Panc1 (cell line): ENCODE results near the gene MYH16. TPM values are rescaled to one million over a fixed set of nuclear protein-coding genes. Genes with fewer than 3 reads are reported as not detected.
A peak's percentile ranks its signal among the peaks of the same experiment; 100 is the strongest.

Experiments used
- ATAC-seq: fragments of 200-7000 bp; cut with Tn5 transposase; 2 replicates; pipeline ENCODE4 v1.9.1; 2020; ENCODE audit warnings: mild to moderate bottlenecking, moderate library complexity
- BruUV-seq: library from RNA; stranded (reverse); fragments of 400-500 nt; replicated peaks from 2 replicates; lab custom pipeline; 2021; lab: Mats Ljungman, UMichigan
- CTCF ChIA-PET: fragments of 300-600 bp; sonication (Branson Sonifier 250); formaldehyde crosslinking; loops from one replicate; lab custom pipeline; 2022; ENCODE audit warnings: antibody characterized with exemption; lab: Charles Lee
- POLR2A ChIA-PET: fragments of 300-600 bp; sonication (Branson Sonifier 250); formaldehyde crosslinking; loops from one replicate; lab custom pipeline; 2022; ENCODE audit warnings: antibody characterized with exemption; lab: Charles Lee
- DNase-seq: peaks from one replicate; pipeline ENCODE4 v3.0.0-alpha.2; 2010; ENCODE audit warnings: low read depth, low spot score
- H3K27ac ChIP-seq: 2 replicates; pipeline ENCODE4 v1.5.1; 2011; ENCODE audit warnings: mild to moderate bottlenecking, low read length, inconsistent platforms
- H3K27me3 ChIP-seq: fragments of 200-500 bp; sonication (Bioruptor generic); 2 replicates; pipeline ENCODE4 v1.6.0; 2014; ENCODE audit warnings: low read length, inconsistent platforms; ENCODE audit not compliant: control insufficient read depth, insufficient read depth
- H3K36me3 ChIP-seq: fragments of 200-500 bp; sonication (Bioruptor generic); 2 replicates; pipeline ENCODE4 v1.5.1; 2014; ENCODE audit warnings: inconsistent platforms, mild to moderate bottlenecking, low read length, moderate library complexity; ENCODE audit not compliant: control insufficient read depth, insufficient read depth
- H3K4me1 ChIP-seq: 2 replicates; pipeline ENCODE4 v1.5.1; 2011; ENCODE audit warnings: inconsistent platforms, mild to moderate bottlenecking, low read length, moderate library complexity; ENCODE audit not compliant: control insufficient read depth, insufficient read depth
- H3K4me3 ChIP-seq, 2 experiments: 2 replicates each; pipeline ENCODE4 v1.5.1; 2011 to 2012; ENCODE audit warnings: low read depth in 2 of 2, low read length in 2 of 2, mild to moderate bottlenecking in 2 of 2, inconsistent platforms in 1 of 2, moderate library complexity in 1 of 2
- H3K9me3 ChIP-seq: fragments of 200-500 bp; sonication (Bioruptor generic); 2 replicates; pipeline ENCODE4 v1.5.1; 2014; ENCODE audit warnings: low read depth, mild to moderate bottlenecking, inconsistent platforms, low read length, moderate library complexity; ENCODE audit not compliant: control insufficient read depth, insufficient read depth
- CTCF ChIP-seq: fragments of 450-650 bp; IDR thresholded peaks from 2 replicates; pipeline ENCODE4 v1.5.1; 2017; ENCODE audit warnings: mild to moderate bottlenecking
- POLR2AphosphoS5 ChIP-seq: IDR thresholded peaks from 2 replicates; pipeline ENCODE4 v1.6.1; 2012; ENCODE audit warnings: mild to moderate bottlenecking, low read depth, low read length, moderate library complexity
- REST ChIP-seq, 2 experiments: IDR thresholded peaks; 2 replicates each; pipeline ENCODE4 v1.6.1; 2011 to 2012; ENCODE audit warnings: low read depth in 2 of 2, control low read depth in 1 of 2, low read length in 1 of 2, mild to moderate bottlenecking in 1 of 2, moderate library complexity in 1 of 2; ENCODE audit not compliant: insufficient read depth in 1 of 2
- SIN3A ChIP-seq: IDR thresholded peaks from 2 replicates; pipeline ENCODE4 v1.6.1; 2012; ENCODE audit warnings: low read depth, mild to moderate bottlenecking, low read length, moderate library complexity, borderline replicate concordance; ENCODE audit not compliant: insufficient read depth
- TCF7L2 ChIP-seq: IDR thresholded peaks from 2 replicates; pipeline ENCODE4 v1.6.1; 2011; ENCODE audit warnings: mild to moderate bottlenecking, low read depth, low read length, inconsistent platforms
- in situ Hi-C: cut with HindIII; loops from 2 replicates; pipeline ENCODE4 v1.10.0; 2016; ENCODE audit warnings: low sequenced_read_pairs, low pct_unique_long_range_greater_than_20kb
- intact Hi-C: fragments of 100-400 bp; cut with micrococcal nuclease; formaldehyde crosslinking; loops from one replicate; pipeline ENCODE4 v1.10.0; 2022; ENCODE audit not compliant: unreplicated experiment
- total RNA-seq: library from RNA; stranded (reverse); gene quantifications from one replicate; pipeline ENCODE4 v1.2.1, GENCODE V29; 2021; ENCODE audit not compliant: unreplicated experiment

The MYH16 gene
- total RNA-seq, 1 experiment from 2014 or later, result 0.23 TPM

- Histone ChIP-seq H3K27me3 (no peaks in the 10 kb centered on the region), H3K4me3 (no peak overlapping the region), H3K27ac (peak overlapping the region; percentile 82), H3K9me3 (no peaks in the 10 kb centered on the region; the same call in 1 of the 2 replicates), H3K4me1 (peaks cover 25% of the 10 kb centered on the region), H3K36me3 (no peaks in the 10 kb centered on the region)
- in situ Hi-C loops, result no loop called here
- BruUV-seq, result no TSS peak
- intact Hi-C loops, result no loop called here
- no peak for DNase-seq
- ChIA-PET CTCF (no interaction called here), POLR2A (no interaction called here)
- TF ChIP-seq REST (IDR thresholded peaks at IDR 0.05; ENCODE audit: insufficient read depth in 1 of 2, low read depth in 2 of 2, low read length in 1 of 2) (no peak), POLR2AphosphoS5 (no peak), TCF7L2 (no peak), SIN3A (no peak), CTCF (no peak)
- no peak for ATAC-seq
Observed at GRCh38 chr7:99265848-99266480, 6.7 kb upstream of the MYH16 start.

GRCh38 chr7:99267481-99267840 is 5.2 kb upstream of the MYH16 start:
- TF ChIP-seq POLR2AphosphoS5 (peak; percentile 12; the same call in 1 of the 2 replicates), CTCF (no peak)
- Histone ChIP-seq H3K36me3 (no peaks in the 10 kb centered on the region), H3K4me1 (peaks cover 25% of the 10 kb centered on the region), H3K27me3 (no peaks in the 10 kb centered on the region), H3K9me3 (no peaks in the 10 kb centered on the region; the same call in 1 of the 2 replicates), H3K27ac (peak overlapping the region; percentile 82), H3K4me3 (no peak overlapping the region)
- POLR2A ChIA-PET, result interaction anchor here (0.6 to 1.0 kb wide), 3 partner anchors 70 to 128 kb away, joined by 3 to 7 read pairs (median 3); no protein-coding TSS in a partner anchor
- ATAC-seq, result peak; percentile 97
- intact Hi-C loops (no loop called here), in situ Hi-C loops (no loop called here)
- CTCF ChIA-PET, result interaction anchor here (0.6 kb wide), 1 partner anchor 17 kb away, joined by 4 read pairs; no protein-coding TSS in a partner anchor
- peak; percentile 91 for DNase-seq
- BruUV-seq, result no TSS peak
